Osteoblast (primary cell): ENCODE data around the gene CD200. TPM values are rescaled to one million over a fixed set of nuclear protein-coding genes. Genes with fewer than 3 reads are reported as not detected.
"Not testable (repeated sequence)": the region's sequence is repeated elsewhere in the genome, so short reads cannot be mapped to it uniquely, and the experiment has no call there.

Experiments used
- DNase-seq: peaks from one replicate; pipeline ENCODE4 v3.0.0; 2011; ENCODE audit warnings: low spot score, mixed read lengths; ENCODE audit not compliant: insufficient read length; ENCODE audit errors: missing footprints
- H2AFZ ChIP-seq: 2 replicates; pipeline ENCODE4 v1.6.0; 2011; ENCODE audit warnings: mild to moderate bottlenecking, low read length
- H3K27ac ChIP-seq: 2 replicates; pipeline ENCODE4 v1.5.1; 2011; ENCODE audit warnings: mild to moderate bottlenecking, low read depth, low read length, moderate library complexity
- H3K27me3 ChIP-seq: 2 replicates; pipeline ENCODE4 v1.6.0; 2012; ENCODE audit warnings: mild to moderate bottlenecking, control low read depth, inconsistent platforms, low read length, moderate library complexity; ENCODE audit not compliant: insufficient read depth
- H3K36me3 ChIP-seq: 2 replicates; pipeline ENCODE4 v1.5.1; 2011; ENCODE audit warnings: mild to moderate bottlenecking, low read length, control low read depth, moderate library complexity; ENCODE audit not compliant: insufficient read depth
- H3K4me1 ChIP-seq: 2 replicates; pipeline ENCODE4 v1.5.1; 2011; ENCODE audit warnings: mild to moderate bottlenecking, low read length, control low read depth, moderate library complexity; ENCODE audit not compliant: insufficient read depth
- H3K4me2 ChIP-seq: 2 replicates; pipeline ENCODE4 v1.6.0; 2011; ENCODE audit warnings: mild to moderate bottlenecking, low read length; ENCODE audit not compliant: insufficient read depth
- H3K4me3 ChIP-seq: fragments of 200-600 bp; sonication (generic); 3 replicates; pipeline ENCODE4 v1.5.1; 2012; ENCODE audit warnings: mild to moderate bottlenecking, low read length, inconsistent platforms; ENCODE audit not compliant: insufficient read depth
- H3K79me2 ChIP-seq: 2 replicates; pipeline ENCODE4 v1.6.0; 2012; ENCODE audit warnings: mild to moderate bottlenecking, low read length, control low read depth, inconsistent platforms; ENCODE audit not compliant: insufficient read depth
- H3K9me3 ChIP-seq: 2 replicates; pipeline ENCODE4 v1.5.1; 2011; ENCODE audit warnings: low read depth, low read length, control low read depth
- H4K20me1 ChIP-seq: 2 replicates; pipeline ENCODE4 v1.6.0; 2012; ENCODE audit warnings: mild to moderate bottlenecking, low read length, control low read depth; ENCODE audit not compliant: insufficient read depth
- total RNA-seq: library from RNA; depleted of rRNA; stranded (reverse); fragments of >200 nt; gene quantifications from 2 replicates; pipeline ENCODE4 v1.2.3, GENCODE V29; 2012
- TF ChIP-seq, protein P1 (sequence below): IDR thresholded peaks from 2 replicates; pipeline ENCODE4 v1.5.1; 2011; ENCODE audit warnings: mild to moderate bottlenecking, low read depth, low read length, moderate library complexity; ENCODE audit errors: extremely low read depth

Gene CD200
- total RNA-seq, 1 donor: 3.3 TPM

- Histone ChIP-seq H3K4me1 (peaks cover 32% of the 10 kb centered on the region), H3K36me3 (no peaks in the 10 kb centered on the region), H4K20me1 (no peaks in the 10 kb centered on the region), H3K27me3 (peaks cover 8% of the 10 kb centered on the region), H3K27ac (peak overlapping the region; percentile 81), H3K4me3 (no peak overlapping the region), H3K79me2 (no peaks in the 10 kb centered on the region), H2AFZ (no peak overlapping the region), H3K9me3 (no peaks in the 10 kb centered on the region), H3K4me2 (peak overlapping the region; percentile 60)
- TF ChIP-seq, protein P1, sequence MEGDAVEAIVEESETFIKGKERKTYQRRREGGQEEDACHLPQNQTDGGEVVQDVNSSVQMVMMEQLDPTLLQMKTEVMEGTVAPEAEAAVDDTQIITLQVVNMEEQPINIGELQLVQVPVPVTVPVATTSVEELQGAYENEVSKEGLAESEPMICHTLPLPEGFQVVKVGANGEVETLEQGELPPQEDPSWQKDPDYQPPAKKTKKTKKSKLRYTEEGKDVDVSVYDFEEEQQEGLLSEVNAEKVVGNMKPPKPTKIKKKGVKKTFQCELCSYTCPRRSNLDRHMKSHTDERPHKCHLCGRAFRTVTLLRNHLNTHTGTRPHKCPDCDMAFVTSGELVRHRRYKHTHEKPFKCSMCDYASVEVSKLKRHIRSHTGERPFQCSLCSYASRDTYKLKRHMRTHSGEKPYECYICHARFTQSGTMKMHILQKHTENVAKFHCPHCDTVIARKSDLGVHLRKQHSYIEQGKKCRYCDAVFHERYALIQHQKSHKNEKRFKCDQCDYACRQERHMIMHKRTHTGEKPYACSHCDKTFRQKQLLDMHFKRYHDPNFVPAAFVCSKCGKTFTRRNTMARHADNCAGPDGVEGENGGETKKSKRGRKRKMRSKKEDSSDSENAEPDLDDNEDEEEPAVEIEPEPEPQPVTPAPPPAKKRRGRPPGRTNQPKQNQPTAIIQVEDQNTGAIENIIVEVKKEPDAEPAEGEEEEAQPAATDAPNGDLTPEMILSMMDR: no peak
- no peak for DNase-seq
These were observed 44.7 kb downstream of the CD200 start for GRCh38 chr3:112377568-112378071.

DNA sequence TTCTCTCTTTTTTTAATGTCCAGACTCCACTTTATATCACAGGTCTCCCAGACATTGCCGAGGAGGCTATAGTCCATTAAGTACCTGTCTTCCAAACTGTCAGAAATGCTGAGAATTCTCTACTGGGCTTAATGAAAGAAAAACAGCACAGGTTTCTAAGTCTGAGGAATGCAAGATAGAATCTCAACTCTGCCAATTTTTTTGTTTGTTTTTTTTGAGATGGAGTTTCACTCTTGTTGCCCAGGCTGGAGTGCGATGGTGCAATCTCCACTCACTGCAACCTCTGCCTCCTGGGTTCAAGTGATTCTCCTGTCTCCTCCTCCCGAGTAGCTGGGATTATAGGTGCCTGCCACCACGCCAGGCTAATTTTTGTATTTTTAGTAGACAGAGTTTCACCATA is 45.4 kb downstream of the CD200 start:
- not testable (repeated sequence) for H3K4me3 ChIP-seq, H3K27me3 ChIP-seq, H3K9me3 ChIP-seq, H3K36me3 ChIP-seq, H2AFZ ChIP-seq, DNase-seq, H3K79me2 ChIP-seq, H4K20me1 ChIP-seq
- H3K4me1 ChIP-seq: peaks cover 32% of the 10 kb centered on the region
- peak overlapping the region; percentile 81 for H3K27ac ChIP-seq
- H3K4me2 ChIP-seq: peak overlapping the region; percentile 60

- Histone ChIP-seq H3K36me3 (no peaks in the 10 kb centered on the region), H3K79me2 (no peaks in the 10 kb centered on the region), H3K9me3 (no peaks in the 10 kb centered on the region), H3K27ac (peak overlapping the region; percentile 81), H3K27me3 (peaks cover 8% of the 10 kb centered on the region), H2AFZ (peak overlapping the region; percentile 49), H3K4me3 (peak overlapping the region; percentile 3), H3K4me1 (peaks cover 32% of the 10 kb centered on the region), H4K20me1 (no peaks in the 10 kb centered on the region), H3K4me2 (peak overlapping the region; percentile 60)
- TF ChIP-seq, protein P1: no peak
- DNase-seq: peak; percentile 68
These were observed 46.2 kb downstream of the CD200 start for GRCh38 chr3:112379020-112379690.

DNA sequence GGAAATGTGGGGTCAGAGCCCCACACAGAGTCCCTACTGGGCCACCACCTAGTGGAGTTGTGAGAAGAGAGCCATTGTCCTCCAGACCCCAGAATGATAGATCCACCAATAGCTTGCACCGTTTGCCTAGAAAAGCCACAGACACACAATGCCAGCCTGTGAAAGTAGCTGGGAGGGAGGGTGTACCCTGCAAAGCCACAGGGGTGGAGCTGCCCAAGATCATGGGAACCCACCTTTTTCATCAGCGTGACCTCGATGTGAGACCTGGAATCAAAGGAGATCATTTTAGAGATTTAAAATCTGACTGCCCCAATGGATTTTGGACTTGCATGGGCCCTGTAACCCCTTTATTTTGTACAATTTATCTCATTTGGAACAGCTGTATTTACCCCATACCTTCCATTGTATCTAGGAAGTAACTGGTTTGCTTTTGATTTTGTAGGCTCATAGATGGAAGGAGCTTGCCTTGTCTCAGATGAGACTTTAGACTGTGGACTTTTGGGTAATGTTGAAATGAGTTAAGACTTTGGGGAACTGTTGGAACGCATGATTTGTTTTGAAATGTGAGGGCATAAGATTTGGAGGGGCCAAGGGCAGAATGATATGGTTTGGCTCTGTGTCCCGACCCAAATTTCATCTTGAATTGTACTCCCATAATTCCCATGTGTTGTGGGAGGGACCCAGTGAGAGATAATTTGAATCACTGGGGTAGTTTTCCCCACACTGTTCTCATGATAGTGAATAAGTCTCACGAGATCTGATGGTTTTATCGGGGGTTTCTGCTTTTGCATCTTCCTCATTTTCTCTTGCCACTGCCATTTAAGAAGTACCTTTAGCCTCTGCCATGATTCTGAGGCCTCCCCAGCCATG is 49.0 kb downstream of the CD200 start:
- Histone ChIP-seq H3K27ac (no peak overlapping the region), H3K4me1 (peaks cover 28% of the 10 kb centered on the region), H3K36me3 (no peaks in the 10 kb centered on the region), H3K9me3 (no peaks in the 10 kb centered on the region), H3K4me3 (no peak overlapping the region), H3K27me3 (no peaks in the 10 kb centered on the region), H3K4me2 (no peak overlapping the region), H2AFZ (no peak overlapping the region), H4K20me1 (no peaks in the 10 kb centered on the region), H3K79me2 (no peaks in the 10 kb centered on the region)
- no peak for DNase-seq
- TF ChIP-seq, protein P1: no peak
